K562 (cell line): Measurements from ENCODE around the gene WLS.

Source experiments
- JUN ChIP-seq, 2 experiments: sonication (generic) in 1 of 2; formaldehyde crosslinking in 1 of 2; IDR thresholded peaks; 2 replicates each; pipeline versions ENCODE4 v1.6.1 to v1.8.0; 2012 to 2022; ENCODE audit warnings: borderline replicate concordance in 2 of 2, mild to moderate bottlenecking in 2 of 2, improper control_type of control experiment in 1 of 2, low read depth in 1 of 2, low read length in 1 of 2, missing genetic modification reagents in 1 of 2
- JUNB ChIP-seq: fragments of 450-650 bp; formaldehyde crosslinking; conservative IDR thresholded peaks from 2 replicates; pipeline ENCODE4 v1.4.0; 2020; ENCODE audit warnings: mild to moderate bottlenecking
- RBM15 ChIP-seq: fragments of 200-400 bp; formaldehyde crosslinking; IDR thresholded peaks from 2 replicates; pipeline ENCODE4 v1.6.1; 2018; ENCODE audit warnings: mild to moderate bottlenecking, low read length, moderate library complexity; ENCODE audit not compliant: insufficient read depth
- TF ChIP-seq, protein P1 (sequence below), 2 experiments: fragments of 450-650 bp; formaldehyde crosslinking in 1 of 2; IDR thresholded peaks; 2 replicates each; pipeline versions ENCODE4 v1.4.0 to v1.6.1; 2014 to 2020; ENCODE audit warnings: mild to moderate bottlenecking in 2 of 2, borderline replicate concordance in 1 of 2, low read depth in 1 of 2

DNA sequence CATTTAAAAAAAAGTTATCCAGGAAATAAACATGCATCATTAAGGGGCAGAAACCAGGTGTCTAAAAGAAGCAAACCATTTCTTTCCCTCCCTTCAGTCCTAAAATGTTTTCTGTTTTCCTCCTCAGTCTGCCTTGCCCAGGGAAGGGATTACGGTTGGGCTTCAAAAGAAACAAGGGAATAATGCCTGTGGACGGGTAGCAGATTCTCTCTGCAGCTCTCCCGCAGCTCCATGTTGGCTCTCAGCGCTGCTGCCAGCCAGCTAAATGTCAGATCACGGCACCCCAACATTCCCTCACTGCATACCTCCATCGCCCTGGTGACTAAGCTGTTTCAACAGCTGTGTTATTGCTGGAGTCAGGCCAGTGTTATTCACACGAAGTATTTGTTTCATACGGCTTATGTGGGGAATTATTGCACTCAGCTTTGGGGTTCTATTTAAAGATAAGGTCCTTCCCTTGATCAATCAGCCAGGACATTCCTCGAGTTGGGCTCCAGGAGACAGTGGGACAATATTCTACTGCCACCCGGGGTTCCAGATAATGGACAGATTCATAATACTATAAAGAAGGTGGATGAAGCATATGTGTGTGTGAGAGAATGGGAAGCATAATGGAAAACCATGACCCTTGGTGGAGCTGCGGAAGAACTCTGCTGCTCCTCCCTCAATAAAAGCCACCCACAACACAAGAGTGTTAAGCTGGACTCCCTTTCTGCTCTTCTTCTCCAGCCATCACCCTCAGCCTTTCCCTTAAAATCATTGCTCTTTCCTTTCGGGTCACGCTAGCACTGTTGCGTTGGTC is 58.2 kb downstream of the WLS start:
- no peak for TF ChIP-seq RBM15
- TF ChIP-seq, protein P1, sequence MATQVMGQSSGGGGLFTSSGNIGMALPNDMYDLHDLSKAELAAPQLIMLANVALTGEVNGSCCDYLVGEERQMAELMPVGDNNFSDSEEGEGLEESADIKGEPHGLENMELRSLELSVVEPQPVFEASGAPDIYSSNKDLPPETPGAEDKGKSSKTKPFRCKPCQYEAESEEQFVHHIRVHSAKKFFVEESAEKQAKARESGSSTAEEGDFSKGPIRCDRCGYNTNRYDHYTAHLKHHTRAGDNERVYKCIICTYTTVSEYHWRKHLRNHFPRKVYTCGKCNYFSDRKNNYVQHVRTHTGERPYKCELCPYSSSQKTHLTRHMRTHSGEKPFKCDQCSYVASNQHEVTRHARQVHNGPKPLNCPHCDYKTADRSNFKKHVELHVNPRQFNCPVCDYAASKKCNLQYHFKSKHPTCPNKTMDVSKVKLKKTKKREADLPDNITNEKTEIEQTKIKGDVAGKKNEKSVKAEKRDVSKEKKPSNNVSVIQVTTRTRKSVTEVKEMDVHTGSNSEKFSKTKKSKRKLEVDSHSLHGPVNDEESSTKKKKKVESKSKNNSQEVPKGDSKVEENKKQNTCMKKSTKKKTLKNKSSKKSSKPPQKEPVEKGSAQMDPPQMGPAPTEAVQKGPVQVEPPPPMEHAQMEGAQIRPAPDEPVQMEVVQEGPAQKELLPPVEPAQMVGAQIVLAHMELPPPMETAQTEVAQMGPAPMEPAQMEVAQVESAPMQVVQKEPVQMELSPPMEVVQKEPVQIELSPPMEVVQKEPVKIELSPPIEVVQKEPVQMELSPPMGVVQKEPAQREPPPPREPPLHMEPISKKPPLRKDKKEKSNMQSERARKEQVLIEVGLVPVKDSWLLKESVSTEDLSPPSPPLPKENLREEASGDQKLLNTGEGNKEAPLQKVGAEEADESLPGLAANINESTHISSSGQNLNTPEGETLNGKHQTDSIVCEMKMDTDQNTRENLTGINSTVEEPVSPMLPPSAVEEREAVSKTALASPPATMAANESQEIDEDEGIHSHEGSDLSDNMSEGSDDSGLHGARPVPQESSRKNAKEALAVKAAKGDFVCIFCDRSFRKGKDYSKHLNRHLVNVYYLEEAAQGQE (IDR thresholded peaks at IDR 0.05; ENCODE audit: borderline replicate concordance) = no peak
- TF ChIP-seq, protein P1 (CRISPR knock-in tag; IDR thresholded peaks at IDR 0.05; ENCODE audit: low read depth) = no peak
- TF ChIP-seq JUNB (CRISPR knock-in tag) = no peak
- no peak for TF ChIP-seq JUN (IDR thresholded peaks at IDR 0.05; ENCODE audit: borderline replicate concordance, low read depth, low read length)
- TF ChIP-seq JUN (CRISPR knock-in tag; IDR thresholded peaks at IDR 0.05; ENCODE audit: borderline replicate concordance) = no peak
